ENCODE data around the gene RHOBTB3.

DNA sequence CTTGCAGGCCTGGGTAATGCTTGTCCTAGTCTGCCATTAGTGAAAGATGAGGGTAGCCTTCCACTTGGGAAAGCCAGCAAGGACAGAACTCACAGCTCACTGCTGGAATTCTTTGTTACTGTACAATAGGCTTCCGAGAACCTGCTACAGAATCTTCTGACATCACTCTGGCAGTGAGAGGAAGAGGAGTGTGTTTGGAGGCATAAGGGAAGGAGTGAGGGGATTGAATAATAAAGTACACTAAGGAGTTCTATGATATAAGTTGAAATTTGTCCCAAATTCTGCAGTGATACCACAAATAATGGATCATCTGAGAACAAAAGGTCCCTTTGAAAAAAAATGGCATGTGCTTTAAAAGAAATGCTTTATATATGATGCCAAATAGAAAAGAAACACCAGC is 48.2 kb upstream of the RHOBTB3 start, which contains the start of gene SPATA9:
- TF ChIP-seq, protein P1, sequence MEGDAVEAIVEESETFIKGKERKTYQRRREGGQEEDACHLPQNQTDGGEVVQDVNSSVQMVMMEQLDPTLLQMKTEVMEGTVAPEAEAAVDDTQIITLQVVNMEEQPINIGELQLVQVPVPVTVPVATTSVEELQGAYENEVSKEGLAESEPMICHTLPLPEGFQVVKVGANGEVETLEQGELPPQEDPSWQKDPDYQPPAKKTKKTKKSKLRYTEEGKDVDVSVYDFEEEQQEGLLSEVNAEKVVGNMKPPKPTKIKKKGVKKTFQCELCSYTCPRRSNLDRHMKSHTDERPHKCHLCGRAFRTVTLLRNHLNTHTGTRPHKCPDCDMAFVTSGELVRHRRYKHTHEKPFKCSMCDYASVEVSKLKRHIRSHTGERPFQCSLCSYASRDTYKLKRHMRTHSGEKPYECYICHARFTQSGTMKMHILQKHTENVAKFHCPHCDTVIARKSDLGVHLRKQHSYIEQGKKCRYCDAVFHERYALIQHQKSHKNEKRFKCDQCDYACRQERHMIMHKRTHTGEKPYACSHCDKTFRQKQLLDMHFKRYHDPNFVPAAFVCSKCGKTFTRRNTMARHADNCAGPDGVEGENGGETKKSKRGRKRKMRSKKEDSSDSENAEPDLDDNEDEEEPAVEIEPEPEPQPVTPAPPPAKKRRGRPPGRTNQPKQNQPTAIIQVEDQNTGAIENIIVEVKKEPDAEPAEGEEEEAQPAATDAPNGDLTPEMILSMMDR (IDR thresholded peaks at IDR 0.05; ENCODE audit: low read depth, low read length), result no peak
- TF ChIP-seq MYC (IDR thresholded peaks at IDR 0.05; ENCODE audit: low read depth, low read length), result no peak

Measured in NB4 (cell line).